Fibroblast of pulmonary artery (primary cell): ENCODE data around the gene NARS2.
"Not testable (repeated sequence)": the region's sequence is repeated elsewhere in the genome, so short reads cannot be mapped to it uniquely, and the experiment has no call there.

Experiments used
- DNase-seq: peaks from one replicate; pipeline ENCODE4 v3.0.0-alpha.2; 2010; ENCODE audit warnings: low read depth
- H3K4me3 ChIP-seq: replicated peaks from 2 replicates; pipeline ENCODE4 v1.5.1; 2011; ENCODE audit warnings: low read depth, mild to moderate bottlenecking, control low read depth, low read length, moderate library complexity
- CTCF ChIP-seq: IDR thresholded peaks from 2 replicates; pipeline ENCODE4 v1.5.1; 2011; ENCODE audit warnings: mild to moderate bottlenecking, control low read depth, low read length, inconsistent platforms; ENCODE audit errors: missing control alignments

NARS2 gene

DNA sequence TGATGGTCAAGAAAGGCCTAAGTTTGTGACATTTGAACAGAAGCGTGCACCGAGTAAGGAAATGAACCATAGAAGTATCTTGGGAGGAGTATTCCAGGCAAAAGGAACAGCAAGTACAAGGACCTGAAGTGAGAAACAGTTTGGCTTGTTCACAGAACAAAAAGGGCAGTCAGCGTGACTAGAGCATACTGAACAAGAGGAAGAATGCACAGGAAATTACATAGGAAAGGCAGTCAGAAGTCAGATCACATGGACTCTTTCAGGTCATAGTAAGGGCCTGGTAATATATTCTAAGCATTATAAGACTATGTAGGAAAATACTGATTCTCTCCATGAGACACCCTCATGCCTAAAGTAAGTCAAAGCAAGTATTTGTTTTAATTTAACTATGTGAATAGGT is 104.8 kb downstream of the NARS2 start:
- peak; percentile 13 for DNase-seq
- no peak for TF ChIP-seq CTCF
- H3K4me3 ChIP-seq, result no peak overlapping the region

GRCh38 chr11:78467931-78468330 is 106.7 kb downstream of the NARS2 start:
- no peak for DNase-seq
- TF ChIP-seq CTCF, result no peak
- H3K4me3 ChIP-seq, result no peak overlapping the region

- DNase-seq, result no peak
- H3K4me3 ChIP-seq, result no peak overlapping the region
- TF ChIP-seq CTCF, result no peak
These were observed 107.3 kb downstream of the NARS2 start for GRCh38 chr11:78467370-78467769.

GRCh38 chr11:78465169-78465942 is 109.3 kb downstream of the NARS2 start:
- no peak for DNase-seq
- no peak for TF ChIP-seq CTCF
- no peak overlapping the region for H3K4me3 ChIP-seq

GRCh38 chr11:78464787-78465168 is 109.9 kb downstream of the NARS2 start:
- not testable (repeated sequence) for DNase-seq, H3K4me3 ChIP-seq

- TF ChIP-seq CTCF, result no peak
- peak; percentile 16 for DNase-seq
- H3K4me3 ChIP-seq, result no peak overlapping the region
These were observed 114.2 kb downstream of the NARS2 start for GRCh38 chr11:78460471-78460870.

GRCh38 chr11:78459738-78460137 is 114.9 kb downstream of the NARS2 start:
- no peak for TF ChIP-seq CTCF
- no peak overlapping the region for H3K4me3 ChIP-seq
- no peak for DNase-seq
